Colonic mucosa (tissue), 4 donors: ENCODE measurements around the gene SLC7A1. TPM values are rescaled to one million over a fixed set of nuclear protein-coding genes. Genes with fewer than 3 reads are reported as not detected.

Source experiments
- DNase-seq: peaks from one replicate; pipeline ENCODE4 v3.0.0-alpha.2; 2020
- H3K27ac ChIP-seq: fragments of 200-600 bp; one replicate; pipeline ENCODE4 v1.8.0; 2021
- H3K27me3 ChIP-seq: fragments of 200-600 bp; one replicate; pipeline ENCODE4 v1.8.0; 2021
- H3K36me3 ChIP-seq: fragments of 200-600 bp; one replicate; pipeline ENCODE4 v1.8.0; 2021
- H3K4me1 ChIP-seq: fragments of 200-600 bp; one replicate; pipeline ENCODE4 v1.8.0; 2021; ENCODE audit warnings: mild to moderate bottlenecking
- H3K4me3 ChIP-seq: fragments of 200-600 bp; one replicate; pipeline ENCODE4 v1.8.0; 2021
- H3K9ac ChIP-seq, 2 donors: one replicate each; pipeline ENCODE4 v1.7.0; 2013; ENCODE audit warnings: control low read depth in 2 of 2, low read depth in 2 of 2, low read length in 2 of 2
- H3K9me3 ChIP-seq: fragments of 200-600 bp; one replicate; pipeline ENCODE4 v1.8.0; 2021
- intact Hi-C: fragments of 100-400 bp; cut with DNase I; formaldehyde crosslinking; loops from one replicate; pipeline ENCODE4 v1.14.1; 2022
- total RNA-seq, 2 donors: library from RNA; stranded (reverse); fragmentation: NEBNext Ultra II Directional in 1 of 2; extraction: Animal tissue kit (Norgen Biotek cat#: 25700) in 1 of 2; gene quantifications; one replicate each; pipeline ENCODE4 v1.2.1, GENCODE V29; 2021
- TF ChIP-seq, protein P1 (sequence below): fragments of 200-600 bp; IDR thresholded peaks from one replicate; pipeline ENCODE4 v1.8.0; 2022; ENCODE audit warnings: antibody characterized with exemption, mild to moderate bottlenecking
- donor health status: healthy.
- donor health status: DM: no; HTN: no; CAD: no.
- donor health status: DM: no; HTN: no; CAD: no.

The SLC7A1 gene
- total RNA-seq, 2 donors from 2014 or later: 52.4 to 62.8 TPM

GRCh38 chr13:29483623-29484022, 111.9 kb downstream of the SLC7A1 start:
- H3K36me3 ChIP-seq: no peaks in the 10 kb centered on the region
- no peak overlapping the region for H3K4me3 ChIP-seq
- no peak overlapping the region for H3K27ac ChIP-seq
- H3K27me3 ChIP-seq: no peaks in the 10 kb centered on the region
- no peak for DNase-seq
- H3K9me3 ChIP-seq: no peaks in the 10 kb centered on the region
- intact Hi-C loops: no loop called here
- H3K4me1 ChIP-seq: no peaks in the 10 kb centered on the region
- TF ChIP-seq, protein P1, sequence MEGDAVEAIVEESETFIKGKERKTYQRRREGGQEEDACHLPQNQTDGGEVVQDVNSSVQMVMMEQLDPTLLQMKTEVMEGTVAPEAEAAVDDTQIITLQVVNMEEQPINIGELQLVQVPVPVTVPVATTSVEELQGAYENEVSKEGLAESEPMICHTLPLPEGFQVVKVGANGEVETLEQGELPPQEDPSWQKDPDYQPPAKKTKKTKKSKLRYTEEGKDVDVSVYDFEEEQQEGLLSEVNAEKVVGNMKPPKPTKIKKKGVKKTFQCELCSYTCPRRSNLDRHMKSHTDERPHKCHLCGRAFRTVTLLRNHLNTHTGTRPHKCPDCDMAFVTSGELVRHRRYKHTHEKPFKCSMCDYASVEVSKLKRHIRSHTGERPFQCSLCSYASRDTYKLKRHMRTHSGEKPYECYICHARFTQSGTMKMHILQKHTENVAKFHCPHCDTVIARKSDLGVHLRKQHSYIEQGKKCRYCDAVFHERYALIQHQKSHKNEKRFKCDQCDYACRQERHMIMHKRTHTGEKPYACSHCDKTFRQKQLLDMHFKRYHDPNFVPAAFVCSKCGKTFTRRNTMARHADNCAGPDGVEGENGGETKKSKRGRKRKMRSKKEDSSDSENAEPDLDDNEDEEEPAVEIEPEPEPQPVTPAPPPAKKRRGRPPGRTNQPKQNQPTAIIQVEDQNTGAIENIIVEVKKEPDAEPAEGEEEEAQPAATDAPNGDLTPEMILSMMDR: no peak
- H3K9ac ChIP-seq: no peak overlapping the region

DNA sequence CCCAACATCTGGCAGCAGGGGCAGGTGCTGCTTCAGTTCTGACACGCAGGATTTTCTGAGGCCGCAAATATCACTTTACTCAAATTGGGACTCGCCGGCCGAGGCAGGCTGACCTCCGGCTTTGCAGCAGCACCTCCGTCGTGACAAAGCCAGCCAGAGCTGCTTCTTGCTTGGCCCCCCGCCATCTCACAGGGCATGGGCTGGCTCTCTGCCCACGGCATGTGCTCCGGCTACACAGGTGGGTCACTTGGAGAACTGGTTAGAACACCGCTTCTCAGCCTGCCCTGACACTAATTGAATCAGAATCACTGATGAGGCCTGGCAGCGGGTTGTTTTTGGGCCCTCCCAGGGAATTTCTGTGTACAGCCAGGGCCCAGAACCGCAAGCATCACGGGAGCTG, 112.3 kb downstream of the SLC7A1 start:
- no peak for DNase-seq
- intact Hi-C loops: no loop called here
- Histone ChIP-seq H3K9me3 (no peaks in the 10 kb centered on the region), H3K27ac (no peak overlapping the region), H3K4me3 (no peak overlapping the region), H3K9ac (no peak overlapping the region), H3K36me3 (no peaks in the 10 kb centered on the region), H3K27me3 (no peaks in the 10 kb centered on the region), H3K4me1 (no peaks in the 10 kb centered on the region)
- TF ChIP-seq, protein P1: no peak

DNA sequence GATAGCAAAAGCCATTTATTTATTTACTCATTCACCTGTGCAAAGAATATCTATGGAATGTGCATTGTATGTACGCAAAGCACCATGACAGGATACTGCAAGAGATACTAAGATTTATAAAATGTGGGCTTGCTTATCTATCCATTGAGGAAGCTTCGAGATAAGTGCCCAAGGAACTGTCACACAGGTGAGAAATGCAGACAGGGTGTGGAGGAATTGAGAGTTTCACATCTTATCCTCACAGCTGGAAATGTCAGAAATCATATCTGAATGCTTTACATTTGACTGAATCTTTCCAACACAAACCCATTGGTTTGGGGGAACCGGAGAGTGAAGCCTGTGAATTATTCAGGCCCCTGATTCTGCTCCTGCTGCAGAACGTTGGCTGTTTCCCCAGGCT, 113.0 kb downstream of the SLC7A1 start:
- DNase-seq: no peak
- H3K4me1 ChIP-seq: no peaks in the 10 kb centered on the region

DNA sequence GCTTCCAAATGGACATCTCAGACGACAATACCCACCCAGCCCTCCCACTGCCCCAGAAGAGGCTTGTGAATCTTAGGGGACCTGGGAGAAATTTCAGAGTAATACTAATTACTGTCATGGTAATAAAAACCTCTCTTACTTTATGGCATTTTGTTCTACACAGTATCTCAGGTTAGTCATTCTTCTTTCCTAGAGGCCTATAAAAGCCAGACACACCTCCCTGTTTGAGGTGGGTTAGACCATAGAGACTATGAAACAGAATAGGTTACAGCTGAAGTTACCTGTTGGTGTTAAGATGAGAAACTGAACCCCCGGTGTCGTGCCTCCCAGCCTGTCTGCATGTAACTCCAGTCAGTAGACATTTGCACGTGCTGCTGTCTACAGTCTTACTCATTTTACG, 113.9 kb downstream of the SLC7A1 start:
- Histone ChIP-seq H3K36me3 (no peaks in the 10 kb centered on the region), H3K9ac (no peak overlapping the region), H3K27ac (no peak overlapping the region), H3K27me3 (no peaks in the 10 kb centered on the region), H3K4me3 (no peak overlapping the region), H3K4me1 (no peaks in the 10 kb centered on the region), H3K9me3 (no peaks in the 10 kb centered on the region)
- intact Hi-C loops: no loop called here
- TF ChIP-seq, protein P1: no peak
- DNase-seq: no peak

More for the DNA sequence above, 113.0 kb downstream of the SLC7A1 start:
- TF ChIP-seq, protein P1: no peak
- H3K36me3 ChIP-seq: no peaks in the 10 kb centered on the region
- no peak overlapping the region for H3K9ac ChIP-seq
- H3K27me3 ChIP-seq: no peaks in the 10 kb centered on the region
- intact Hi-C loops: no loop called here
- H3K9me3 ChIP-seq: no peaks in the 10 kb centered on the region
- H3K4me3 ChIP-seq: no peak overlapping the region
- no peak overlapping the region for H3K27ac ChIP-seq

DNA sequence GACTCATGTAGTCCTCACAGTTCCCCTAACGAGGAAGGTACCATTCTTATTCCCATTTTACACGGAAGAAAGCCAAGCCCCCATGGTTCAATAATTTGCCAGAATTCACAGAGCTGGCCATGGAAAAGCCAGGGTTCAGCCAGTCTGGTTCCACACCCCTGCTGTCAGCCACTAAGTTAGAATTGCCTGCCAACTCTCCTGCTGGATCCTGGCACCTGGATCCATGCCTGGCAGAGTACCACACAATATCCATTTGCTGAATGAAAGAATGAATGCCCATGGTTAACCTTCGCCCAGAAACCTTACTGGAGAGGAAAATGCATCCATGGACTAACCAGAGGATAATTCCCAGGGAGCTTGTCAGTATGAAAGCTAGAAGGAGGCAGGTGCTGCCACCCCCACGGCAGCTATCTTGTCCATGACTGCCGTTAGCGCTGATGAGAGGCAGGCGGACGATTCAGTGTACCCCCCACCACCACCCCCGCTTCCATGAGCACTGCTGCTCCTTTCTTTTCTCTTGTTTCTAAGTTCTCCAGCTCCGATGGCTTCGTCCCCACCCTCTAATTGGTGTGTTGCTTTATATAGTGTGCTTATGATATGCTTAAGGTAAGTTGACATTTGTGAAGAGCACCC, 114.5 kb downstream of the SLC7A1 start:
- no peaks in the 10 kb centered on the region for H3K36me3 ChIP-seq
- DNase-seq: no peak
- no peak overlapping the region for H3K9ac ChIP-seq
- H3K4me1 ChIP-seq: no peaks in the 10 kb centered on the region
- H3K9me3 ChIP-seq: no peaks in the 10 kb centered on the region
- H3K4me3 ChIP-seq: no peak overlapping the region
- intact Hi-C loops: no loop called here
- TF ChIP-seq, protein P1: no peak
- H3K27ac ChIP-seq: no peak overlapping the region
- H3K27me3 ChIP-seq: no peaks in the 10 kb centered on the region
